ENCODE results near the gene CRY2. TPM values are rescaled to one million over a fixed set of nuclear protein-coding genes. Genes with fewer than 3 reads are reported as not detected.

CRY2 gene
- total and polyA plus RNA-seq, 3 experiments from 2014 or later, result 16.6 to 27.1 (median 17.8) TPM

GRCh38 chr11:45846174-45846675, 1.1 kb upstream of the CRY2 start:
- Histone ChIP-seq H3K27ac (ENCODE audit: low read depth, low read length) (peak overlapping the region; percentile 97), H3K4me1 (ENCODE audit: insufficient read depth, low read length) (peaks cover 42% of the 10 kb centered on the region), H3K9me3 (ENCODE audit: low read length) (no peaks in the 10 kb centered on the region), H3K27me3 (ENCODE audit: insufficient read depth, low read length, poor library complexity, severe bottlenecking) (no peaks in the 10 kb centered on the region), H3K4me3 (ENCODE audit: low read length) (peak overlapping the region; percentile 85), H3K36me3 (ENCODE audit: insufficient read depth, low read length) (no peaks in the 10 kb centered on the region)
- peak overlapping the region; percentile 78 to 94 (median 88) for H3K4me3 Mint-ChIP-seq
- CTCF ChIA-PET, result interaction anchor here (1.1 to 2.2 kb wide), 4 partner anchors 14 to 160 kb away, joined by 5 to 10 read pairs (median 6); no protein-coding TSS in a partner anchor
- DNase-seq, result no peak
- H3K4me1 Mint-ChIP-seq, result peaks cover 38 to 61% (median 55%) of the 10 kb centered on the region in 3 donors
- no peaks in the 10 kb centered on the region for H3K27me3 Mint-ChIP-seq
- peaks cover 0 to 22% (median 0%) of the 10 kb centered on the region in 3 donors for H3K36me3 Mint-ChIP-seq
- H3K9me3 Mint-ChIP-seq, result no peaks in the 10 kb centered on the region
- H3K27ac Mint-ChIP-seq, result peak overlapping the region; percentile 87 to 99 (median 97)
- POLR2A ChIA-PET, result interaction anchor here (0.8 to 1.8 kb wide), 4 partner anchors 41 to 74 kb away, joined by 4 to 15 read pairs (median 6); partner anchors contain the start of genes PEX16 and SLC35C1

DNA sequence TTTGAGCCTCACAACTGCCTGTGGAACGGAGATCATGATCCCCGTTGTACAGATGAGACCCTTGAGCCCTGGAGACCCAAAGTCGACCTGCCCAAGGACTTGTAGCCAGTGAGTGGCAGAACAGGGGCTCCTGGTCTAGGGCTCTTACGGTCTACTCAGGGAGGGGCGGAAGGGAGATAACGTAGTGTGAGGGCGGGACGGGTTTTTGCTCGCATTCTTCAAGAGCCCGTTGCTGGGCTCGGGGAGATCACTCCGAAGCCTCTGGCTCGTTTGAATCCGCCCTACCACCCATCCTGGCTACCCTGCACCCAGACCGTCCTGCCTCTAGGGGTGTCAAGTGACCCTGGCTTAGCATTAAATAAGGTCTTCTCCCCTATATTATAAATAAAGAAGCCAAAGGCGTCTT, 639 bp downstream of the CRY2 start:
- Histone ChIP-seq H3K36me3 (ENCODE audit: insufficient read depth, low read length) (no peaks in the 10 kb centered on the region), H3K9me3 (ENCODE audit: low read length) (no peaks in the 10 kb centered on the region), H3K4me1 (ENCODE audit: insufficient read depth, low read length) (peaks cover 42% of the 10 kb centered on the region), H3K27me3 (ENCODE audit: insufficient read depth, low read length, poor library complexity, severe bottlenecking) (no peaks in the 10 kb centered on the region), H3K4me3 (ENCODE audit: low read length) (peak overlapping the region; percentile 85), H3K27ac (ENCODE audit: low read depth, low read length) (peak overlapping the region; percentile 97)
- peaks cover 0 to 27% (median 2%) of the 10 kb centered on the region in 3 donors for H3K36me3 Mint-ChIP-seq
- H3K4me3 Mint-ChIP-seq, result peak overlapping the region; percentile 78 to 94 (median 88)
- ChIA-PET POLR2A (interaction anchor here (0.6 kb wide), 1 partner anchor 45 kb away, joined by 8 read pairs; no protein-coding TSS in a partner anchor), CTCF (interaction anchor here (0.6 kb wide), 1 partner anchor 1427 kb away, joined by 3 read pairs; no protein-coding TSS in a partner anchor)
- H3K4me1 Mint-ChIP-seq, result peaks cover 43 to 75% (median 58%) of the 10 kb centered on the region in 3 donors
- no peaks in the 10 kb centered on the region for H3K27me3 Mint-ChIP-seq
- no peaks in the 10 kb centered on the region for H3K9me3 Mint-ChIP-seq
- DNase-seq, result peak in 4 of 5 donors; percentile 18 to 71 (median 36)
- H3K27ac Mint-ChIP-seq, result peak overlapping the region; percentile 75 to 99 (median 97)

GRCh38 chr11:45848654-45849081, 1.4 kb downstream of the CRY2 start:
- H3K27ac Mint-ChIP-seq, result peak overlapping the region; percentile 62 to 99 (median 86)
- no peaks in the 10 kb centered on the region for H3K27me3 Mint-ChIP-seq
- H3K4me1 Mint-ChIP-seq, result peaks cover 38 to 75% (median 52%) of the 10 kb centered on the region in 3 donors

DNA sequence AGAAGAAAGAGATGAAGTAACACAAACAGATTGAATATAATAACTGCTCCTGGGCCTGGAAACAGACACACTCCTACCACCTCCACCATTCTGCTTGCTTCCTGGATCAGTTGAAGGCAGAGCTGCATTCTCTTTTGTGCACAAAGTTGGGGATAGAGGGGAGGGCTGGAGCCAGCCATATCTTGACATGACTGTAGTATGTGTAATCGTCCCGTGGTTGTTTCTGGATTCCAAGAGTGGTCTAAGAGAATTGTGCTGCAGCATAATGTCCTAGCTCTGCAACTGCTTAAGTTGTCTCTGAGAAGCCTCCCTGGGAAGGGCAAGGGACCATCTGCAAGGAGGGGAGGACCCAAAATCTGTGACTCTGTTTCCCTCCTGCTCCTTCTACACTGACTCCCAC, 3.2 kb downstream of the CRY2 start:
- Histone ChIP-seq H3K4me3 (ENCODE audit: low read length) (no peak overlapping the region), H3K36me3 (ENCODE audit: insufficient read depth, low read length) (peaks cover 12% of the 10 kb centered on the region), H3K4me1 (ENCODE audit: insufficient read depth, low read length) (peaks cover 37% of the 10 kb centered on the region), H3K27ac (ENCODE audit: low read depth, low read length) (no peak overlapping the region), H3K9me3 (ENCODE audit: low read length) (no peaks in the 10 kb centered on the region), H3K27me3 (ENCODE audit: insufficient read depth, low read length, poor library complexity, severe bottlenecking) (no peaks in the 10 kb centered on the region)
- CTCF ChIA-PET, result no interaction called here
- Mint-ChIP-seq H3K4me1 (peaks cover 41 to 75% (median 52%) of the 10 kb centered on the region in 3 donors), H3K27me3 (no peaks in the 10 kb centered on the region), H3K9me3 (no peaks in the 10 kb centered on the region), H3K27ac (peak overlapping the region in 2 of 8 donors; percentile 1 to 35), H3K4me3 (peak overlapping the region in 4 of 7 donors; percentile 8 to 78 (median 16)), H3K36me3 (peaks cover 2 to 37% (median 2%) of the 10 kb centered on the region in 3 donors)
- DNase-seq, result no peak
- POLR2A ChIA-PET, result no interaction called here

More at GRCh38 chr11:45848654-45849081, 1.4 kb downstream of the CRY2 start:
- DNase-seq, result no peak
- Histone ChIP-seq H3K27ac (ENCODE audit: low read depth, low read length) (no peak overlapping the region), H3K36me3 (ENCODE audit: insufficient read depth, low read length) (peaks cover 4% of the 10 kb centered on the region), H3K4me3 (ENCODE audit: low read length) (peak overlapping the region; percentile 85), H3K9me3 (ENCODE audit: low read length) (no peaks in the 10 kb centered on the region), H3K27me3 (ENCODE audit: insufficient read depth, low read length, poor library complexity, severe bottlenecking) (no peaks in the 10 kb centered on the region), H3K4me1 (ENCODE audit: insufficient read depth, low read length) (peaks cover 38% of the 10 kb centered on the region)
- POLR2A ChIA-PET, result interaction anchor here (0.6 kb wide), 1 partner anchor 46 kb away, joined by 8 read pairs; no protein-coding TSS in a partner anchor
- H3K36me3 Mint-ChIP-seq, result peaks cover 0 to 27% (median 2%) of the 10 kb centered on the region in 3 donors
- no peaks in the 10 kb centered on the region for H3K9me3 Mint-ChIP-seq
- CTCF ChIA-PET, result interaction anchor here (0.6 kb wide), 1 partner anchor 1426 kb away, joined by 3 read pairs; no protein-coding TSS in a partner anchor
- peak overlapping the region; percentile 78 to 94 (median 88) for H3K4me3 Mint-ChIP-seq

- peaks cover 39 to 70% (median 46%) of the 10 kb centered on the region in 3 donors for H3K4me1 Mint-ChIP-seq
- DNase-seq, result no peak
- H3K36me3 Mint-ChIP-seq, result peaks cover 2 to 45% (median 4%) of the 10 kb centered on the region in 3 donors
- H3K36me3 ChIP-seq (ENCODE audit: insufficient read depth, low read length), result peaks cover 19% of the 10 kb centered on the region
- ChIA-PET CTCF (no interaction called here), POLR2A (no interaction called here)
- no peaks in the 10 kb centered on the region for H3K9me3 ChIP-seq (ENCODE audit: low read length)
- no peak overlapping the region for H3K4me3 ChIP-seq (ENCODE audit: low read length)
- H3K27ac ChIP-seq (ENCODE audit: low read depth, low read length), result no peak overlapping the region
- H3K4me3 Mint-ChIP-seq, result peak overlapping the region in 1 of 7 donors; percentile 50
- peaks cover 36% of the 10 kb centered on the region for H3K4me1 ChIP-seq (ENCODE audit: insufficient read depth, low read length)
- no peak overlapping the region for H3K27ac Mint-ChIP-seq
- no peaks in the 10 kb centered on the region for H3K9me3 Mint-ChIP-seq
- no peaks in the 10 kb centered on the region for H3K27me3 Mint-ChIP-seq
- no peaks in the 10 kb centered on the region for H3K27me3 ChIP-seq (ENCODE audit: insufficient read depth, low read length, poor library complexity, severe bottlenecking)
Observed at GRCh38 chr11:45851228-45851627, 4.0 kb downstream of the CRY2 start.

DNA sequence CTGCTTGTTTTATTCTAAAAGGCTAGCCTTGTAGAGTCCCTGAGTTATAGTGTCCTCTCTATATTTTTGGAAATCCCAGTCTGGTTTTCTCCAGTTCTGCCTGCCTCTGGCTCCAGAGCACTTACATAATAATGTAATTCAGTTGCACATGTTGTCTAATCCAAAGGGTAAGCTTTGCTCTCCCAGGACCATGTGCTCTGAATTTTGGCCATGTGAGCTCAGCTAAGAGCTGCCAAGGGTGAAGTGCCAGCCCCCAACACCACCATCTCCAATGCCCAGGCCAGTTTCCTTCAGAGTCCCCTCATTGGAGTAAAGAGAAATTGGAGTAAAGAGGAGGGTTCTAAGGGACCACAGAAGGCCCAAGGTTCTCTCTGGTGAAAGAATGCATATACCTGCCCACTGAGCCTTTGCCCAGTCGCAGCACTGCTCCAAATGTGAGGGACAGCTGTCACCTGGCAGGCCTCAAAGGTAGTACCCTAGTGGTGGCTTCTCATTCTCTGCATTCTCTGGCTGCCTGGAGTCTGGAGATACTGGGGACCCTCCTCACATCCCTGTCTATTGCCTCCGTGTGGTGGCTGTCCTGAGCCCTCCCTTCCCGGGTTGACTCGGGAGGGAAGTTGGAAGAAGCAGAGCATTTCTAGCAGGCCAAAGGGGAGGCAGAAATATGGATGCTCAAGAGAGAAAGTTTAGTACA, 4.9 kb downstream of the CRY2 start:
- Histone ChIP-seq H3K4me1 (ENCODE audit: insufficient read depth, low read length) (peaks cover 29% of the 10 kb centered on the region), H3K27me3 (ENCODE audit: insufficient read depth, low read length, poor library complexity, severe bottlenecking) (no peaks in the 10 kb centered on the region), H3K27ac (ENCODE audit: low read depth, low read length) (no peak overlapping the region), H3K36me3 (ENCODE audit: insufficient read depth, low read length) (peaks cover 25% of the 10 kb centered on the region), H3K9me3 (ENCODE audit: low read length) (no peaks in the 10 kb centered on the region), H3K4me3 (ENCODE audit: low read length) (no peak overlapping the region)
- peak overlapping the region in 2 of 8 donors; percentile 49 to 75 for H3K27ac Mint-ChIP-seq
- no peaks in the 10 kb centered on the region for H3K9me3 Mint-ChIP-seq
- H3K27me3 Mint-ChIP-seq, result no peaks in the 10 kb centered on the region
- H3K4me3 Mint-ChIP-seq, result no peak overlapping the region
- H3K36me3 Mint-ChIP-seq, result peaks cover 2 to 49% (median 4%) of the 10 kb centered on the region in 3 donors
- H3K4me1 Mint-ChIP-seq, result peaks cover 32 to 65% (median 37%) of the 10 kb centered on the region in 3 donors
- ChIA-PET CTCF (no interaction called here), POLR2A (no interaction called here)
- DNase-seq, result no peak

GRCh38 chr11:45852712-45853101, 5.4 kb downstream of the CRY2 start:
- no peak for DNase-seq
- Mint-ChIP-seq H3K4me1 (peaks cover 32 to 67% (median 37%) of the 10 kb centered on the region in 3 donors), H3K4me3 (no peak overlapping the region), H3K36me3 (peaks cover 4 to 54% (median 5%) of the 10 kb centered on the region in 3 donors), H3K27ac (peak overlapping the region in 1 of 8 donors; percentile 49), H3K27me3 (no peaks in the 10 kb centered on the region), H3K9me3 (no peaks in the 10 kb centered on the region)
- H3K4me1 ChIP-seq (ENCODE audit: insufficient read depth, low read length), result peaks cover 29% of the 10 kb centered on the region
- POLR2A ChIA-PET, result no interaction called here
- H3K4me3 ChIP-seq (ENCODE audit: low read length), result no peak overlapping the region
- CTCF ChIA-PET, result interaction anchor here (1.5 kb wide), 1 partner anchor 9 kb away, joined by 5 read pairs; no protein-coding TSS in a partner anchor
- H3K9me3 ChIP-seq (ENCODE audit: low read length), result no peaks in the 10 kb centered on the region
- H3K36me3 ChIP-seq (ENCODE audit: insufficient read depth, low read length), result peaks cover 29% of the 10 kb centered on the region
- no peaks in the 10 kb centered on the region for H3K27me3 ChIP-seq (ENCODE audit: insufficient read depth, low read length, poor library complexity, severe bottlenecking)
- H3K27ac ChIP-seq (ENCODE audit: low read depth, low read length), result no peak overlapping the region

Measured in CD8-positive, alpha-beta memory T cell (primary cell).